Kidney (tissue), 14 donors: ENCODE measurements around the gene ZSCAN4. TPM values are rescaled to one million over a fixed set of nuclear protein-coding genes. Genes with fewer than 3 reads are reported as not detected.

Experiments
- DNase-seq, 5 donors: peaks; one replicate each; pipeline ENCODE4 v3.0.0-alpha.2; 2013 to 2020
- FAIRE-seq: peaks from 2 replicates; lab custom pipeline; 2012; peaks lifted over from hg19 to GRCh38; lab: Jason Lieb, UNC
- H3K27ac ChIP-seq, 2 donors: one replicate each; pipeline ENCODE4 v1.7.0; 2013; ENCODE audit warnings: low read depth in 2 of 2, low read length in 2 of 2, inconsistent platforms in 1 of 2
- H3K27me3 ChIP-seq: one replicate; pipeline ENCODE4 v1.7.1; 2013; ENCODE audit warnings: low read length, inconsistent platforms; ENCODE audit not compliant: control insufficient read depth, insufficient read depth
- H3K36me3 ChIP-seq, 3 donors: one replicate each; pipeline versions ENCODE4 v1.7.0 to v1.7.1; 2013; ENCODE audit warnings: low read length in 3 of 3, control low read depth in 1 of 3, inconsistent platforms in 1 of 3; ENCODE audit not compliant: insufficient read depth in 3 of 3, control insufficient read depth in 2 of 3
- H3K4me1 ChIP-seq, 3 donors: one replicate each; pipeline versions ENCODE4 v1.7.0 to v1.7.1; 2013; ENCODE audit warnings: low read length in 3 of 3, inconsistent platforms in 1 of 3, low read depth in 1 of 3; ENCODE audit not compliant: control insufficient read depth in 2 of 3, insufficient read depth in 2 of 3
- H3K4me3 ChIP-seq, 3 donors: one replicate each; pipeline versions ENCODE4 v1.7.0 to v1.8.1; 2013; ENCODE audit warnings: low read length in 3 of 3, control low read depth in 1 of 3, inconsistent platforms in 1 of 3
- H3K9ac ChIP-seq, 3 donors: one replicate each; pipeline versions ENCODE4 v1.7.0 to v1.7.1; 2013; ENCODE audit warnings: low read length in 3 of 3, control low read depth in 1 of 3, inconsistent platforms in 1 of 3
- H3K9me3 ChIP-seq, 3 donors: one replicate each; pipeline versions ENCODE4 v1.7.0 to v1.7.1; 2013; ENCODE audit warnings: low read length in 3 of 3, control low read depth in 1 of 3, inconsistent platforms in 1 of 3; ENCODE audit not compliant: control insufficient read depth in 2 of 3, insufficient read depth in 1 of 3
- intact Hi-C: fragments of 100-400 bp; cut with DNase I; formaldehyde crosslinking; loops from one replicate; pipeline ENCODE4 v1.11.1; 2022
- polyA plus RNA-seq: library from polyadenylated mRNA; stranded (reverse); fragments of 350-450 nt; fragmentation: Illumina TruSeq; extraction: RNeasy Lipid Tissue Mini Kit (QIAGEN cat#74804); gene quantifications from one replicate; pipeline ENCODE4 v1.2.3, GENCODE V29; 2014; ENCODE audit warnings: low read depth, low replicate concordance; ENCODE audit not compliant: insufficient read depth
- total RNA-seq: library from RNA; stranded (reverse); fragmentation: NEBNext Ultra II Directional; extraction: Animal tissue kit (Norgen Biotek cat#: 25700); gene quantifications from one replicate; pipeline ENCODE4 v1.2.1, GENCODE V29; 2021
- TF ChIP-seq, protein P1 (sequence below): IDR thresholded peaks from 3 replicates; pipeline ENCODE4 v1.5.1; 2012; ENCODE audit warnings: mild to moderate bottlenecking, moderate library complexity, borderline replicate concordance; ENCODE audit not compliant: insufficient read depth; ENCODE audit errors: extremely low read depth
- donor health status: control.
- donor health status: control.
- donor health status: control.
- donor health status: control.
- donor health status: control.
- donor health status: DM: yes; HTN: yes; CAD: no.
- donor health status: Normal renal cell carcinoma (clear cell type).

ZSCAN4 gene
- total and polyA plus RNA-seq, 2 donors from 2014 or later, result not detected

DNA sequence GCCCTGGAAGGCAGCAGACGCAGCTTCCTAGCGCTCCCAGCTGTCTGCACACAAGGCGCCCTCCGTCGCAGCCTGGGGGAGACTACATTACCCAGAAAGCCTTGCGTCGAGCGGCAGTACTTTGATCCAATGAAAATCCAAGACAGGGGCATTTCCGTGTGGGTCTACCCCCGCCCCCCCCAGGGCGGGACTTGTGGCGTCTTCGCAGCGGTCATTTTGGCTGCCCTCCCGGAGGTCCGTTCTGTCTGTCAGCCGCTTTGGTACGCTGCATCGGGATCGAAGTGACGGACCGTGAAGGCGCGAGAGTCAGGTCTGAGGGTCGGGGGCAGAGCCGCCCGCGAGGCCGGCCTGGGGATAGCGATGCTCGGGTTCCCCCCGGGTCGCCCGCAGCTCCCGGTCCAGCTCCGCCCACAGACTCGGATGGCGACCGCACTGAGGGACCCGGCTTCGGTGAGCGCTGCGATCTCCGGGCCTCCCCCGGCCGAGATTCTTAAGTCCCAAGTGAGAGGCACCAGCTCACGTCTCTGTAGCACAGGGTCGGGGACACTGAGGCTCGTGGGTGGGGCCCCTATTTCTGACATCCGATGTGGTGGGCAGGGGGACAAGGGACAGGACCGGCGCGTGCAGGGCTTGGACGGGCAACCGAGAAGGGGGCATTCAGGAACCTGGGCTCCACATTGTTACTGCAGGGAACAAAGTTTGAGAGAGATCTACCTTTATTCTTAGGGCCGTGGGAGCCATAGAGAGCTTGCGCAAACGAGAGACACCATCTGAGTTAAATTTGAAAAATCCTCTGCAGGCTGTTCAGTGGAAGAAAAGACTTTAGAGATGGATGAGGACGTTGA is 35.5 kb upstream of the ZSCAN4 start, which contains the start of gene ZNF211:
Gene ZNF211, plus strand, starts transcription at position 182 of the 845 bp plus-strand sequence. Its CDS starts 179 bp downstream, at position 361.
- Histone ChIP-seq H3K4me1 (peaks cover 0 to 8% (median 7%) of the 10 kb centered on the region in 3 donors), H3K27ac (peak within 1 kb of the TSS; percentile 10 to 81), H3K4me3 (peak within 1 kb of the TSS; percentile 73 to 95 (median 89)), H3K9me3 (peaks cover 7 to 24% (median 13%) of the 10 kb centered on the region in 3 donors), H3K9ac (peak within 1 kb of the TSS; percentile 73 to 84 (median 77)), H3K27me3 (no peaks in the 10 kb centered on the region), H3K36me3 (peaks cover 9 to 20% (median 16%) of the 10 kb centered on the region in 3 donors)
- DNase-seq, result peak; percentile 95 to 98 (median 97)
- intact Hi-C loops, result no loop called here
- TF ChIP-seq, protein P1, sequence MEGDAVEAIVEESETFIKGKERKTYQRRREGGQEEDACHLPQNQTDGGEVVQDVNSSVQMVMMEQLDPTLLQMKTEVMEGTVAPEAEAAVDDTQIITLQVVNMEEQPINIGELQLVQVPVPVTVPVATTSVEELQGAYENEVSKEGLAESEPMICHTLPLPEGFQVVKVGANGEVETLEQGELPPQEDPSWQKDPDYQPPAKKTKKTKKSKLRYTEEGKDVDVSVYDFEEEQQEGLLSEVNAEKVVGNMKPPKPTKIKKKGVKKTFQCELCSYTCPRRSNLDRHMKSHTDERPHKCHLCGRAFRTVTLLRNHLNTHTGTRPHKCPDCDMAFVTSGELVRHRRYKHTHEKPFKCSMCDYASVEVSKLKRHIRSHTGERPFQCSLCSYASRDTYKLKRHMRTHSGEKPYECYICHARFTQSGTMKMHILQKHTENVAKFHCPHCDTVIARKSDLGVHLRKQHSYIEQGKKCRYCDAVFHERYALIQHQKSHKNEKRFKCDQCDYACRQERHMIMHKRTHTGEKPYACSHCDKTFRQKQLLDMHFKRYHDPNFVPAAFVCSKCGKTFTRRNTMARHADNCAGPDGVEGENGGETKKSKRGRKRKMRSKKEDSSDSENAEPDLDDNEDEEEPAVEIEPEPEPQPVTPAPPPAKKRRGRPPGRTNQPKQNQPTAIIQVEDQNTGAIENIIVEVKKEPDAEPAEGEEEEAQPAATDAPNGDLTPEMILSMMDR, result no peak
- FAIRE-seq, result peak; percentile 59

DNA sequence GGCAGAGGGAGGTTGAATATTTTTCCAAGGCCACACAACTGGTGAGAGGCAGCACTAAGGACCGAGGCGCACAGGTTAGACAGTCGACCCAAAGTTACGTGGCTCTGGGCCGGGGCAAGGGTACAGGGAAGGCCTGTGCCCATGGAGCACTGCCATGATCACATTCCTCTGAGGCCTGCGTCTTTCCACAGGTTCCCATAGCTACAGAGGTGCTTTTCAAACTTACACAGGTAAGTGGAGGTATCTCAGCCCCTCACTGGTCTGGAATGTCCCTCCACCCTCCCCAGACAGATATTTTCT is 35.0 kb upstream of the ZSCAN4 start:
- H3K4me3 ChIP-seq, result peak overlapping the region; percentile 73 to 95 (median 89)
- H3K9ac ChIP-seq, result peak overlapping the region; percentile 73 to 84 (median 77)
- H3K9me3 ChIP-seq, result peaks cover 10 to 27% (median 13%) of the 10 kb centered on the region in 3 donors
- FAIRE-seq (no peak), DNase-seq (peak in 1 of 5 donors; percentile 69)
- peaks cover 0 to 8% (median 7%) of the 10 kb centered on the region in 3 donors for H3K4me1 ChIP-seq
- TF ChIP-seq, protein P1, result no peak
- H3K27me3 ChIP-seq, result no peaks in the 10 kb centered on the region
- H3K36me3 ChIP-seq, result peaks cover 9 to 24% (median 22%) of the 10 kb centered on the region in 3 donors
- intact Hi-C loops, result no loop called here
- no peak overlapping the region for H3K27ac ChIP-seq

DNA sequence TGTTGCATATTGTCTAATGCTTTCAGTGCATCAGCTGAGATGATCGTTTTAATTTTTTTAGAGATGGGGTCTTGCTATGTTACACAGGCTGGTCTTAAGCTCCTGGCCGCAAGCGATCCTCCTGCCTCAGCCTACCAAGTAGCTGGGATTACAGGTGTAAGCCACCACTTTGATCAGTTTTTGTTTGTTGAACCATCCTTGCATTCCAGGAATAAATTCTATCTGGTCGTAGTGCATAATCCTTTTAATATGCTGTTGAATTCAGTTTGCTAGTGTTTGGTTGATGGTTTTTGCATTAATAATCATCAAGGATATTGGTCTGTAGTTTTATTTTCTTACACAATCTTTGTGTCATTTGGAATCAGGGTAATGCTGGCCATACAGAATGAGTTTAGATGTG is 31.4 kb upstream of the ZSCAN4 start:
- Histone ChIP-seq H3K27me3 (no peaks in the 10 kb centered on the region), H3K9ac (no peak overlapping the region), H3K4me3 (no peak overlapping the region), H3K27ac (no peak overlapping the region), H3K36me3 (peaks cover 35 to 53% (median 53%) of the 10 kb centered on the region in 3 donors), H3K9me3 (peaks cover 25 to 55% (median 31%) of the 10 kb centered on the region in 3 donors), H3K4me1 (peaks cover 0 to 8% (median 7%) of the 10 kb centered on the region in 3 donors)
- intact Hi-C loops, result no loop called here
- no peak for FAIRE-seq
- TF ChIP-seq, protein P1, result no peak
- DNase-seq, result no peak
